ENCODE measurements around the gene NT5M. TPM values are rescaled to one million over a fixed set of nuclear protein-coding genes. Genes with fewer than 3 reads are reported as not detected.
"Not testable (repeated sequence)": the region's sequence is repeated elsewhere in the genome, so short reads cannot be mapped to it uniquely, and the experiment has no call there.

The NT5M gene
- total RNA-seq, 1 experiment from 2014 or later: 23.6 TPM

DNA sequence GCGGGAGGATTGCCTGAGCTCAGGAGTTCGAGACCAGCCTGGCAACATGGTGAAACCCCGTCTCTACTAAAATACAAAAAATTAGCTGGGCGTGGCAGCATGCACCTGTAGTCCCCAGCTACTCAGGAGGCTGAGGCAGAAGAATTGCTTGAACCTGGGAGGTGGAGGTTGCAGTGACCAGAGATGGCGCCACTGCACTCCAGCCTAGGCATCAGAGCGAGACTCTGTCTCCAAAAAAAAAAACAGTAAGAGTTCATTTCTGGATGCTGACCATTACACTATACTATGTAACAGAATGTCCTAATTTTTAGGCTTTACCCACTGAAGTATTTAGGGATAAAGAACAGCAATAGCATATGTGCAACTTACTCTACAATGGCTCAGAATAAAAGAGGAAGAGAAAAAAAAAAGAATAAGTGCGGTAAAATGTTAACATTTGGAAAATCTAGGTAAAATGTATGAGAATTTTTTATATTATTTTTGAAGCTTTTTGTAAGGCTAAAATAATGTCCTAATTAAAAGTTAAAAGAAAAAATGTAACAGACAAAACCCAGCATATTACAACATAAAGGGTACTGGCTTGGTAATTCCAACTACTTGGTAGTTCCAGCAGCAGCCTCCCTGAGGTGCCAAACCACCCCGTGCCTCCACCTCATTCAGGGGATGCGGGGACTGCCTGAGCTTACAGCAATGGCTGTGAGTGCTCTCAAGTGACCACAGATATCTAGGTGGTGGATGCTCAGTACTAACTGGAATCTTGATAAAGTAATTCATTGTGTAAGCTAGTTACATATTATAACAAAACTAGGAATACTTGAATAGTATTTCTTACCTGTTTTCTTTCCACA, 33.0 kb upstream of the NT5M start:
- Histone ChIP-seq H3K9me2 (replicated peaks; ENCODE audit: insufficient read depth, low read length) (no peaks in the 10 kb centered on the region), H3K27ac (ENCODE audit: low read length) (no peak overlapping the region), H3K27me3 (ENCODE audit: low read length) (no peaks in the 10 kb centered on the region), H4K20me1 (ENCODE audit: insufficient read depth, low read depth, low read length) (no peaks in the 10 kb centered on the region), H3K4me2 (ENCODE audit: low read depth, low read length, poor library complexity, severe bottlenecking) (no peak overlapping the region), H3K4me1 (ENCODE audit: low read length) (peaks cover under 1% of the 10 kb centered on the region), H3K9me3 (ENCODE audit: low read length) (no peaks in the 10 kb centered on the region), H3K9ac (ENCODE audit: low read length) (no peak overlapping the region), H3K79me2 (ENCODE audit: low read length) (peaks cover 46% of the 10 kb centered on the region), H3K36me3 (ENCODE audit: insufficient read depth, low read length) (peaks cover 52% of the 10 kb centered on the region), H3K4me3 (ENCODE audit: low read length) (no peak overlapping the region), H2AFZ (ENCODE audit: low read length) (no peak overlapping the region)
- no peak for DNase-seq

DNA sequence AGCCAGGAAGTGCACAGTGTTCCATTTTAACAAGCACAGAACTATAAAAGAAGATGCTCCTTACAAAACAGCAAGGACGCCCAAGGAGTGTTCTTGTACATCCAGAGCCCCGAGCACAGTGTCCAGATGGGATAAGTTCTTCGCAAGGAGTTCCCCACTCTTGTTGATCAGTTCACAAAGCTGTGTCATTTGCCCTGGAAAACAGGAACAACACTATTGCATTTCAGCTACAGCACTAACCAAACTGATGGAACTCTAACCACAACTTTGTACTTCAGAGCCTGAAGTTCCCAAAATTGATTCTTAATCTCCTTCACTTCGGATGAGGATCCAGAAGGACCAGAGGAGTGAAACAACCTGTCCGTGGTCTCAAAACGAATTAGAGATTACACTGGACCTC, 27.2 kb upstream of the NT5M start:
- Histone ChIP-seq H2AFZ (ENCODE audit: low read length) (no peak overlapping the region), H3K4me2 (ENCODE audit: low read depth, low read length, poor library complexity, severe bottlenecking) (no peak overlapping the region), H3K36me3 (ENCODE audit: insufficient read depth, low read length) (peaks cover 22% of the 10 kb centered on the region; the same call in 1 of the 2 replicates), H3K4me1 (ENCODE audit: low read length) (peaks cover 16% of the 10 kb centered on the region), H3K27ac (ENCODE audit: low read length) (no peak overlapping the region), H4K20me1 (ENCODE audit: insufficient read depth, low read depth, low read length) (peaks cover 25% of the 10 kb centered on the region), H3K9ac (ENCODE audit: low read length) (no peak overlapping the region), H3K79me2 (ENCODE audit: low read length) (peaks cover 86% of the 10 kb centered on the region), H3K4me3 (ENCODE audit: low read length) (no peak overlapping the region), H3K9me3 (ENCODE audit: low read length) (no peaks in the 10 kb centered on the region), H3K27me3 (ENCODE audit: low read length) (no peaks in the 10 kb centered on the region), H3K9me2 (replicated peaks; ENCODE audit: insufficient read depth, low read length) (no peaks in the 10 kb centered on the region)
- no peak for DNase-seq

DNA sequence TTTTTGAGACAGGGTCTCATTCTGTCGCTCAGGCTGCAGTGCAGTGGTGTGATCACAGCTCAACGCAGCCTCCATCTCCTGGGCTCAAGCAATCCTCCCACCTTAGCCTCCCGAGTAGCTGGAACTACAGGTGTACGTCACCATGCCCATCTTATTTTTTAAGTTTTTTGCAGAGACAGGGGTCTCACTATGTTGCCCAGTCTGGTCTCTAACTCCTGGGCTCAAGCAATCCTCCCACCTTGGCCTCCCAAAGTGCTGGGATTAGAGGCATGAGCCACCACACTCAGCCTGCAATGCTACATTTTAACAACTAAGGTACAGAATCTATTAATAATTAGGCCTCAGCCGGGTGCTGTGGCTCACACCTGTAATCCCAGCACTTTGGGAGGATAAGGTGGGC, 25.7 kb upstream of the NT5M start:
- peaks cover 25% of the 10 kb centered on the region for H4K20me1 ChIP-seq (ENCODE audit: insufficient read depth, low read depth, low read length)
- not testable (repeated sequence) for H3K4me3 ChIP-seq (ENCODE audit: low read length); H3K9me3 ChIP-seq (ENCODE audit: low read length); H2AFZ ChIP-seq (ENCODE audit: low read length); H3K4me2 ChIP-seq (ENCODE audit: low read depth, low read length, poor library complexity, severe bottlenecking); H3K27me3 ChIP-seq (ENCODE audit: low read length); DNase-seq; H3K27ac ChIP-seq (ENCODE audit: low read length); H3K9ac ChIP-seq (ENCODE audit: low read length); H3K9me2 ChIP-seq (replicated peaks; ENCODE audit: insufficient read depth, low read length)
- H3K79me2 ChIP-seq (ENCODE audit: low read length): peaks cover 76% of the 10 kb centered on the region
- H3K4me1 ChIP-seq (ENCODE audit: low read length): peaks cover 23% of the 10 kb centered on the region
- peaks cover 18% of the 10 kb centered on the region; the same call in 1 of the 2 replicates for H3K36me3 ChIP-seq (ENCODE audit: insufficient read depth, low read length)

DNA sequence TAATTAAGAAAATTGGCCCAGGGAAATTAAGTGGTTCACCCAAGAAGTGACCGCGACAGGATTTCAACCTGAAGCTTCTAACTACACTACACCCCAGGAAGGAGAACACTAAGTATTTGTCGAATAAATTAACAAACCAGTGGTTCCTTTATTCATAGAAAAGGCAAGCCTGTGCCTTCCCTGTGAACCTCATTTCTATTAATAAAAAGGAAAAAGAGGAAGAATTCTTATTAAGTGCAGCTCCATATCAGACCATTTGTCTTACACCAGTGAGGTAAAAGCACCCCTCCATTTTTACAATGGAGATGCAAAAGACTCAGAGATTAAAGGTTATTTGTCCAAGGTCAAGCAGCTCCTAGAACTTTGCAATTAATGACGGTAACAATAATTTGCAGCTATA, 23.9 kb upstream of the NT5M start:
- Histone ChIP-seq H3K9me2 (replicated peaks; ENCODE audit: insufficient read depth, low read length) (no peaks in the 10 kb centered on the region), H3K36me3 (ENCODE audit: insufficient read depth, low read length) (peaks cover 9% of the 10 kb centered on the region; the same call in 1 of the 2 replicates), H3K4me2 (ENCODE audit: low read depth, low read length, poor library complexity, severe bottlenecking) (peak overlapping the region; percentile 89), H3K27ac (ENCODE audit: low read length) (no peak overlapping the region), H3K4me1 (ENCODE audit: low read length) (peaks cover 23% of the 10 kb centered on the region), H3K9me3 (ENCODE audit: low read length) (no peaks in the 10 kb centered on the region), H2AFZ (ENCODE audit: low read length) (no peak overlapping the region), H3K9ac (ENCODE audit: low read length) (peak overlapping the region; percentile 95), H3K27me3 (ENCODE audit: low read length) (no peaks in the 10 kb centered on the region), H3K79me2 (ENCODE audit: low read length) (peaks cover 59% of the 10 kb centered on the region), H4K20me1 (ENCODE audit: insufficient read depth, low read depth, low read length) (peaks cover 25% of the 10 kb centered on the region), H3K4me3 (ENCODE audit: low read length) (peak overlapping the region; percentile 88)
- DNase-seq: no peak

DNA sequence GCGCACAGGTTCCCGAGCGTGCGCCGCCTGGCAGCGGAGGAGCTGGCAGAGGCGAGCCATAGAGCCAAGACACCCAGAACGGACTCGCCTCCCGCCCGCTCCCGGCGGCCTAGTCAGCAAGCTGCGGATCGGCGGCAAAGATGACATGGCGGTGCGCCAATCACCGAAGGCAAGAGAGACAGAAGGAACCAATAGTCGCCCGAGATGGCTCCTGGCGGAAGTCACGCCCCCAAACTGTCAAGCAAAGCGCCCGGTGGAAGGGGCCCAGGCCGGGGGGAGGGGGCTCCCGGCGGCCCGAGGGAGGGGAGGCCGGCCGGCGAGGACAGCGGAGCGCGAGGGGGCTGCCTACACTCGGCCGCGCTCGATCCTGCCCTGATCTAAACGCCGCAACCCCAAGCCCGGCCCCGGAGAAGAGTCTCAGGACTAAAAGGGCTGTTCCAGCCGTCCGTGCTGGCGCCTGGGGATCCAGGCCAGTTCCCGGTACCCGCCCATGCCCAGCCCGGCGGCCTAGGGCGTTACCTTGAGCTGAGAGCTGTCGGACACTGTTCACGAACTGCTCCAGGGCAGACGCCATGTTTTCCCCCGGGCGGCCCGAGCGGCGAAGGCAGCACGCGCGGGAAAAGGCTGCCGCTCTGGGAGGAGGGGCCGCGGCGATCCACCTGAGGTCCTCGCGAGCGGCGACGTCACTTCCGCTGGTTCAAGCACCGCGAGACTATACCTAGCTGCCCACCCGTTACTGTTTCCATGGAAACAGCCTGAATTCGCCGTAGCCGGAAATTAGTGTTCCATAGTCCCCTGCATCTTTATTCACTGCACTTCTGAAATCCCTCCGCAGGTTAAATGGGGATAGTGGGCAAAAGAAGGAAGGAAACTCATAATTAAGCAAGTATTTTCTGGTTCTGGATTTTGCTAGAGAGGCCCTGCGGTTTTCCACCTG, 22.3 kb upstream of the NT5M start, which contains the start of gene COPS3:
COPS3 (minus strand) TSS at position 634 of the 937 bp plus-strand sequence; CDS start at position 574, 60 bp downstream.
- H3K27me3 ChIP-seq (ENCODE audit: low read length): no peaks in the 10 kb centered on the region
- H3K9me3 ChIP-seq (ENCODE audit: low read length): no peaks in the 10 kb centered on the region
- 0 out of 2 replicates have a peak, but pooled peaks cover 5% of the 10 kb centered on the region for H3K36me3 ChIP-seq (ENCODE audit: insufficient read depth, low read length)
- H3K27ac ChIP-seq (ENCODE audit: low read length): peak within 1 kb of the TSS; percentile 83
- peak; percentile 99 for DNase-seq
- peak within 1 kb of the TSS; percentile 89 for H3K4me2 ChIP-seq (ENCODE audit: low read depth, low read length, poor library complexity, severe bottlenecking)
- H3K9ac ChIP-seq (ENCODE audit: low read length): peak within 1 kb of the TSS; percentile 95
- peaks cover 25% of the 10 kb centered on the region for H4K20me1 ChIP-seq (ENCODE audit: insufficient read depth, low read depth, low read length)
- no peaks in the 10 kb centered on the region for H3K9me2 ChIP-seq (replicated peaks; ENCODE audit: insufficient read depth, low read length)
- peaks cover 28% of the 10 kb centered on the region for H3K4me1 ChIP-seq (ENCODE audit: low read length)
- peak within 1 kb of the TSS; percentile 76 for H2AFZ ChIP-seq (ENCODE audit: low read length)
- H3K79me2 ChIP-seq (ENCODE audit: low read length): peaks cover 47% of the 10 kb centered on the region
- H3K4me3 ChIP-seq (ENCODE audit: low read length): peak within 1 kb of the TSS; percentile 88

DNA sequence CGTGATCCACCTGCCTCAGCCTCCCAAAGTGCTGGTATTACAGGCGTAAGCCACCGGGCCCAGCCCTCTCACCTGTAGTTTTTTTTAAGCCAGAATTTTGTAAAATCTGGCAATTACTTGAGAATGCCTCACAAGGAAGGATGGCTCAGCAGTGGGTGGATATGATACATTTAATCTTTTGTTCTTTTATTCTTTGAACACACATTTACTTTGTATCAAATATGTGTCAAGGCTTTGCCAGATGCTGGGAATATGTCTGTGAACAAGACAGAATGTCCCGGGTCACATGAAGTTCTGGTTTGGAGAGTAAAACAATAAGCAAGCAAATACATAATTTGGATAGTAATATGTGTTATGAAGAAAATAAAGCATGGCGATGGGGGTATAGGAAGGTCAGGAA, 17.2 kb upstream of the NT5M start:
- no peak overlapping the region for H3K9ac ChIP-seq (ENCODE audit: low read length)
- no peaks in the 10 kb centered on the region for H3K79me2 ChIP-seq (ENCODE audit: low read length)
- H3K4me1 ChIP-seq (ENCODE audit: low read length): peaks cover 12% of the 10 kb centered on the region
- no peak for DNase-seq
- no peaks in the 10 kb centered on the region for H3K9me3 ChIP-seq (ENCODE audit: low read length)
- H3K36me3 ChIP-seq (ENCODE audit: insufficient read depth, low read length): no peaks in the 10 kb centered on the region
- no peak overlapping the region for H2AFZ ChIP-seq (ENCODE audit: low read length)
- H3K9me2 ChIP-seq (replicated peaks; ENCODE audit: insufficient read depth, low read length): no peaks in the 10 kb centered on the region
- H3K4me2 ChIP-seq (ENCODE audit: low read depth, low read length, poor library complexity, severe bottlenecking): no peak overlapping the region
- H4K20me1 ChIP-seq (ENCODE audit: insufficient read depth, low read depth, low read length): no peaks in the 10 kb centered on the region
- no peak overlapping the region for H3K4me3 ChIP-seq (ENCODE audit: low read length)
- no peak overlapping the region for H3K27ac ChIP-seq (ENCODE audit: low read length)
- no peaks in the 10 kb centered on the region for H3K27me3 ChIP-seq (ENCODE audit: low read length)

DNA sequence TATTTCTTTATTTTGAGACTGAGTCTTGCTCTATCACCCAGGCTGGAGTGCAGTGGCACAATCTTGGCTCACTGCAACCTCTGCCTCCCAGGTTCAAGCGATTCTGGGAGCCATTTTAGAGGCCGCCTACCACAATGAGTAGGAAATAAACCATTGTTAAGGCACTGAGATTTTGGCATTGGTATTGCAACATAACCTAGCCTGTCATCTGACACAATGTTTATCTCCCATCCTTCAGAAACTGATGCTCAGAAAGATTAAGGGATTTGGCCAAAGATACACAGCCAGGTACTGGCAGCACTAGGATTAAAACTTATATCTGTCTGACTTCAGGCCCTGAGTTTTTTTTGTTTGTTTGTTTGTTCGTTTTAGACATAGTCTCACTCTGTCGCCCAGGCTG, 14.1 kb upstream of the NT5M start:
- no peaks in the 10 kb centered on the region for H3K36me3 ChIP-seq (ENCODE audit: insufficient read depth, low read length)
- H3K4me1 ChIP-seq (ENCODE audit: low read length): peaks cover 5% of the 10 kb centered on the region
- no peak overlapping the region for H3K4me3 ChIP-seq (ENCODE audit: low read length)
- H3K27ac ChIP-seq (ENCODE audit: low read length): no peak overlapping the region
- H3K9ac ChIP-seq (ENCODE audit: low read length): no peak overlapping the region
- no peak overlapping the region for H3K4me2 ChIP-seq (ENCODE audit: low read depth, low read length, poor library complexity, severe bottlenecking)
- H3K9me3 ChIP-seq (ENCODE audit: low read length): no peaks in the 10 kb centered on the region
- no peak for DNase-seq
- no peak overlapping the region for H2AFZ ChIP-seq (ENCODE audit: low read length)
- no peaks in the 10 kb centered on the region for H3K27me3 ChIP-seq (ENCODE audit: low read length)
- H4K20me1 ChIP-seq (ENCODE audit: insufficient read depth, low read depth, low read length): no peaks in the 10 kb centered on the region
- no peaks in the 10 kb centered on the region for H3K79me2 ChIP-seq (ENCODE audit: low read length)
- H3K9me2 ChIP-seq (replicated peaks; ENCODE audit: insufficient read depth, low read length): no peaks in the 10 kb centered on the region

DNA sequence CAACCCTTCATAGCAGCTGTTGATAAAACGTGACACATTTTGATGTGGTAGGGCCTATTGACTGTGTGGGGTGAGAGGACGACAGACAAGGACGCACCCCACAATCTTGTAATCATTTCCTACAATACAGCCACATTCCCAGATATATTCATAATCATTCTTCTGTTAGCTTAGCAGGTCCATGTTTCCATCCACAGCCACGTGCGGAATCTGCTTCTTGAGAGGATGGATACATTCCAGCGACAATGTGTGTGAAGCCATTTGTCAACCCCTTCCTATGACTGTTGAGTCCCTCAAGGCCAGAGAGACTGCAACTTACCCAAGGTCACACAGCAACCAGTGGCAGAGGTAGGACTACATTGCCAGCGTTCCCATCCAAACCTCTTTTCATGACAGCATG, 13.5 kb upstream of the NT5M start:
- H3K4me1 ChIP-seq (ENCODE audit: low read length): peaks cover 2% of the 10 kb centered on the region
- no peaks in the 10 kb centered on the region for H3K79me2 ChIP-seq (ENCODE audit: low read length)
- H3K9ac ChIP-seq (ENCODE audit: low read length): no peak overlapping the region
- H3K27me3 ChIP-seq (ENCODE audit: low read length): no peaks in the 10 kb centered on the region
- no peak overlapping the region for H3K27ac ChIP-seq (ENCODE audit: low read length)
- no peaks in the 10 kb centered on the region for H3K9me2 ChIP-seq (replicated peaks; ENCODE audit: insufficient read depth, low read length)
- H3K4me2 ChIP-seq (ENCODE audit: low read depth, low read length, poor library complexity, severe bottlenecking): no peak overlapping the region
- H3K4me3 ChIP-seq (ENCODE audit: low read length): no peak overlapping the region
- H3K36me3 ChIP-seq (ENCODE audit: insufficient read depth, low read length): no peaks in the 10 kb centered on the region
- H2AFZ ChIP-seq (ENCODE audit: low read length): no peak overlapping the region
- H3K9me3 ChIP-seq (ENCODE audit: low read length): no peaks in the 10 kb centered on the region
- no peak for DNase-seq
- H4K20me1 ChIP-seq (ENCODE audit: insufficient read depth, low read depth, low read length): no peaks in the 10 kb centered on the region
